ENCODE data around the gene FKBP8.

FKBP8 gene

DNA sequence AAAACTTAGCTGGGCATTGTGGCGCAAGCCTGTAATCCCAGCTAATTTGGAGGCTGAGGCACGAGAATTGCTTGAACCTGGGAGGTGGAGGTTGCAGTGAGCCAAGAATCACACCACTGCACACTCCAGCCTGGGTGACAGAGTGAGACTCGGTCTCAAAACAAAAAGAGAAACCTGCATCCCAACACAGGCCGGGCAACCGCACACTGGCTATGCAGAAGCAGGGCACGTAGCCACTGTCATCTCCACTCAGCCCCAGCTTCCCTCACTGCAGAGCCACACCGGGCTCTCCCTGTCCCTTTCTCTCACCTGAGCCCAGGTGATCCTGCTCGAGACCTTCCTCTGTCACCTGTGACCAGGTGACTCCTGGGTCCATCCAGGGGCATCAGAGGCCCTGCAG lies 33.2 kb downstream of the FKBP8 start:
- H3K4me3 ChIP-seq (ENCODE audit: low read length) = no peak overlapping the region

DNA sequence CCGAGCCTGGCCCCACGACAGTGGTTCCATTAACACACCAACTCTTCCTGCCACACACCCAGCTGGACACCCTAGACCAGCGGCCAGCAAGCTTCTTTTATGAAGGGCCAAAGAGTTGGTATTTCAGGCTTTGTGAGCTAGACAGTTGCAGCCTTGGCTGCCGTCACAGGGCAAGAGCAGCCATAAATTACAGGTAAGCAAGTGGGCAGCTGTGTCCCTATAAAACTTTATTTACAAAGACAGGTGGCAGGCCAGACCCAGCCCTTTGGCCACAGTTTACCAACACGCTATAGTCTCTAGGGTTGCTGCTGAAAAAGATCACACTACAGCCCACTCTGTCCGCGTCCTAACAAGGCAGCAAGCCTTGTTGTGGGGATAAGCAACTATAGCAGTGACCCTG lies 34.8 kb downstream of the FKBP8 start:
- no peak for DNase-seq (ENCODE audit: low read depth)
- no peak overlapping the region for H3K4me3 ChIP-seq (ENCODE audit: low read length)
- TF ChIP-seq, protein P1, sequence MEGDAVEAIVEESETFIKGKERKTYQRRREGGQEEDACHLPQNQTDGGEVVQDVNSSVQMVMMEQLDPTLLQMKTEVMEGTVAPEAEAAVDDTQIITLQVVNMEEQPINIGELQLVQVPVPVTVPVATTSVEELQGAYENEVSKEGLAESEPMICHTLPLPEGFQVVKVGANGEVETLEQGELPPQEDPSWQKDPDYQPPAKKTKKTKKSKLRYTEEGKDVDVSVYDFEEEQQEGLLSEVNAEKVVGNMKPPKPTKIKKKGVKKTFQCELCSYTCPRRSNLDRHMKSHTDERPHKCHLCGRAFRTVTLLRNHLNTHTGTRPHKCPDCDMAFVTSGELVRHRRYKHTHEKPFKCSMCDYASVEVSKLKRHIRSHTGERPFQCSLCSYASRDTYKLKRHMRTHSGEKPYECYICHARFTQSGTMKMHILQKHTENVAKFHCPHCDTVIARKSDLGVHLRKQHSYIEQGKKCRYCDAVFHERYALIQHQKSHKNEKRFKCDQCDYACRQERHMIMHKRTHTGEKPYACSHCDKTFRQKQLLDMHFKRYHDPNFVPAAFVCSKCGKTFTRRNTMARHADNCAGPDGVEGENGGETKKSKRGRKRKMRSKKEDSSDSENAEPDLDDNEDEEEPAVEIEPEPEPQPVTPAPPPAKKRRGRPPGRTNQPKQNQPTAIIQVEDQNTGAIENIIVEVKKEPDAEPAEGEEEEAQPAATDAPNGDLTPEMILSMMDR (conservative IDR thresholded peaks at IDR 0.05; ENCODE audit: low read depth, low read length) = no peak

More for the DNA sequence above, 33.2 kb downstream of the FKBP8 start:
- TF ChIP-seq, protein P1 (conservative IDR thresholded peaks at IDR 0.05; ENCODE audit: low read depth, low read length) = no peak
- no peak for DNase-seq (ENCODE audit: low read depth)

DNA sequence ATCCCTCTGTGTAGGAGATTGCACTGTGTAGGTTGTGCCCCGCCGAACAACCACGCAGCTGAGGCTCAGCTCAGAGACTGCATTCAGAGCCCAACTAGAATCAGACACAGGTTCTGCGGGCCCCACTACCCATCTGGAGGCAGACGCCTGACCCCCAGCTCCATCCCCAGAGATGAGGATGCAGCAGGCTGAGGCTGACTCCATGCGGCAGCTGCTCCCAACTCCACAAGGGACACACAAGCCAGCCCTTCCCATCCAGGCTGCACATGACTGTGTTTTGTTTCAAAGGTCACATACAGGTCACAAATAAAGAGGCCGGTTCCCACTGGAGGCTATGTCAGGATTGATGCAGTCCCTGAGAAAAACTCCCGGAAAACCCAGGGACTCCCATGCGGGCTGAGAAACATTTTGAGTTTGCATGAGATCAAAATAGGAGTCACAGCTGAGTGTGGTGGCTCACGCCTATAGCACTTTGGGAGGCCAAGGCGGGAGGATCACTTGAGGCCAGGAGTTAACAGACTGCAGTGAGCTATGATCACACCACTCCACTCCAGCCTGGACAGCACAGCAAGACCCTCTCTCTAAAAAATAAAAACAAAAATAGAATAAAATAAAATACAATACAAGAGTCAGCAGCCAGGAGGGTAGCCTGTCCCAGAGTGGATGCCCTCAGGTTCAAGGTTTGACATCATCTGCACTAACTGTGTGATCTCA lies 35.5 kb downstream of the FKBP8 start:
- TF ChIP-seq, protein P1 (conservative IDR thresholded peaks at IDR 0.05; ENCODE audit: low read depth, low read length) = peak; percentile 17
- peak; percentile 46 for DNase-seq (ENCODE audit: low read depth)
- H3K4me3 ChIP-seq (ENCODE audit: low read length) = no peak overlapping the region

DNA sequence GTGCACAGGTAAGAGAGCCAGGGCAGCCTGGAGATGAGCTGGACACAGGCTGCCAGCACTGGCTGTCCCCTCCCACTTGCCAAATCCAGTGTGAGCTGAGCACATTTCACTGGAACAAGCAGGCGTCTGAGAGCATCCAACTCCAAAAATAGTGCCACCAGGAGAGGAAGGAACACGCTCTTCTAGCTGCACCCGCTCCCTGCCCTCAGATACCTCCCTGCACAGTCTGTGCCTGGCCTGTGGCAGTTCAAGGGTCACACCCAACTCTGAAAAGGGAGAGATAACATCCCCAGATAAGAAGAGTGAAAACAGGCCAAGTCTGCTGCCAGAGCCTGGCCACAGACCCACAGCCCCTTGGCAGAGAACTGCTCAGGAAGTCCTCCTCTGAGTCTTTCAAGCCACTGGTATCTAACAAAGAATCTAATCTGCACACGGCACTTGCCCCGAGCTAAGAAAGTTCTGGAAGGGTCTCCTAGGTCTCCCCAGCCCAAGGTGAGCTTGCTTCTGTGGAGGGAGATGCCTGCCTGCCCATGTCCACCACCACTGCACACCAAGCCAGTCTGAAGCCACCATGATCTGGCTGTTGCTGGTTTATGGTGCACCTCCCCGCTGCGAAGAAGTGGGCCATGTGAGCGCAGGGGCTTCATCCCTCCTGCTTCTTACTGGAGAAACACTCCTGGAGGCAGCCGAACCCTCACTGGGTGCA lies 36.2 kb downstream of the FKBP8 start:
- TF ChIP-seq, protein P1 (conservative IDR thresholded peaks at IDR 0.05; ENCODE audit: low read depth, low read length) = no peak
- H3K4me3 ChIP-seq (ENCODE audit: low read length) = no peak overlapping the region
- DNase-seq (ENCODE audit: low read depth) = no peak

DNA sequence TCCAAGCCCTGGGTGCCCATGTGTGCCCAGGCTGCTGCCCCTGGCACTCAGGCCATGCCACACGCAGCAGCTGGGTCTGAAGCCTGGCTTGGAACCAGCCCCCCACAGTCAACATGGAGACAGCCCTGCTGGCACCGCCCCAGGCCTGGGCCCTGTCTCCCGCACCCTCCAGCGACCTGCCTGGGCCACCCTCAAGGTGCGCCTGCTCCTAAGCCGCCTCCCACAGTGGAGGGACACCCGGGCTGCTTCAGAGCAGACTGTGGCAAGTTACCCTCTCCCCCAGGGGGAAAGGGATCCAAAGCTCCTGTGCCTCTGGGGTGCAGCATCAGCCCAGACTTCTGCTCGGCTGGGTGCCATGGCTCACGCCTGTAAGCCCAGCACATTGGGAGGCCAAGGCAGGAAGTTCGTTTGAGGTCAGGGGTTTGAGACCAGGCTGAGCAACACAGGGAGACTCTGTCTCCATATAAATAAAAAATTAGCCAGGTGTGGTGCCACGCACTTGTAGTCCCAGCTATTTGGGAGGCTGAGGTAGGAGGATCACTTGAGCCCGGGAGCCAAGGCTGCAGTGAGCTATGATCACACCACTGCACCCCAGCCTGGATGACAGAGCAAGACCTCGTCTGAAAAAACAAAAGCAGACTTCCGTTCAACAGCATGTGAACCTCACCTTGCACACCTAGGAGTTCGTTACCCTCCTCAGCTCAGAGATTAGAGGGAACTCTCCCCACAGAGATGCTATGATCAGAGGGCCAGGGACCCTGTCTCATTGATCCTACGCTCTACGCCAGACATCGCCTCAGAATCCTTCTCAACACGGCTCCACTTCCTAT lies 37.1 kb downstream of the FKBP8 start:
- DNase-seq (ENCODE audit: low read depth) = no peak
- H3K4me3 ChIP-seq (ENCODE audit: low read length) = no peak overlapping the region
- TF ChIP-seq, protein P1 (conservative IDR thresholded peaks at IDR 0.05; ENCODE audit: low read depth, low read length) = no peak

DNA sequence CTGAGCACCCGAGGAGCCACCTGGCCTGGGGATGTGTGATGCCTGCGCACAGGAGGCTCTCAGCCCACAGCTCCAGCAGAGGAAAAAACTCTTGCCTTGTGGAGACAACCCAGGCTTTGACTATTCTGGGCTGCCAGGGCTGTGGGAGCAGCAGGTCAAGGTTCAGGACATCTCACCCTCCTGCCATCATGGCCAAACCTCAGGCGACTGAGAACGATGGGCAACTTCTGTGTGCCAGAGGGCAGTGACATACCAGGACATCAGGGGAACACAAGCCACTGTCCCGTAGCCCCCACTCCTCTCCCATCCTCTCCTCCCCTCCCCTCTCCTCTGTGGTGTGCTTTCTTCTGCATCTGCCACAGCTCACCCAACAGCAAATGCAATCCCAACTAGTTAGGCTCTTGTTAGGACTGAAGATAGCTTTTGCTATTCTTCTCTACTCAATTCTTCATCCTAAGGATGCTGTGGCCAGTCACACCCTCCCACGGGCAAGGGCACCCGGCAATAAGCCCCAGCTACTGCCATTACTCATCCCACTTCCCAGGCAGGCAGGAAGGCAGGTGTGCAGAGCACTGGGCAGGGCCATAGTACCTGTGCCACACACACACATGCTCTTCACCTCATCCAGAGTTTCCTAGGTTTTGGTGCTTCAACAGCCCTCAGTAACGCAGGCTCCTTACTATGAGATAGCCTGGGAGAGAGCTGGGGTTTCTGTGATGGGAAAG lies 38.3 kb downstream of the FKBP8 start:
- H3K4me3 ChIP-seq (ENCODE audit: low read length) = no peak overlapping the region
- TF ChIP-seq, protein P1 (conservative IDR thresholded peaks at IDR 0.05; ENCODE audit: low read depth, low read length) = no peak
- DNase-seq (ENCODE audit: low read depth) = no peak
